Activated B cell treated with CpG ODN at 0.5 μM for 24 hours (primary cell): ENCODE measurements around the gene BBIP1. TPM values are rescaled to one million over a fixed set of nuclear protein-coding genes. Genes with fewer than 3 reads are reported as not detected.

ENCODE experiments used
- ATAC-seq: fragments of 200-7000 bp; cut with Tn5 transposase; one replicate; pipeline ENCODE4 v1.10.0; 2021; ENCODE audit warnings: low read depth, mild to moderate bottlenecking, moderate library complexity
- CTCF ChIA-PET: fragments of 350-600 bp; sonication (Branson Sonifier 250); formaldehyde crosslinking; loops from one replicate; lab custom pipeline; 2021; ENCODE audit warnings: antibody characterized with exemption; lab: Charles Lee
- POLR2A ChIA-PET: fragments of 350-600 bp; sonication (Branson Sonifier 250); formaldehyde crosslinking; loops from one replicate; lab custom pipeline; 2021; ENCODE audit warnings: antibody characterized with exemption; lab: Charles Lee
- DNase-seq: peaks from one replicate; pipeline ENCODE4 v3.0.0; 2022
- H3K27ac Mint-ChIP-seq: one replicate; pipeline ENCODE4 v1.8.0; 2020; ENCODE audit warnings: mixed read lengths
- H3K27me3 Mint-ChIP-seq: one replicate; pipeline ENCODE4 v1.8.0; 2021; ENCODE audit warnings: mixed read lengths
- H3K36me3 Mint-ChIP-seq: one replicate; pipeline ENCODE4 v1.8.0; 2021; ENCODE audit warnings: low read depth, mixed read lengths
- H3K4me1 Mint-ChIP-seq: one replicate; pipeline ENCODE4 v1.8.0; 2021; ENCODE audit warnings: mixed read lengths
- H3K4me3 Mint-ChIP-seq: one replicate; pipeline ENCODE4 v1.8.0; 2020; ENCODE audit warnings: mild to moderate bottlenecking, mixed read lengths
- H3K9me3 Mint-ChIP-seq: one replicate; pipeline ENCODE4 v1.8.0; 2020; ENCODE audit warnings: mixed read lengths
- CTCF ChIP-seq: fragments of 200-600 bp; IDR thresholded peaks from one replicate; pipeline ENCODE4 v1.8.0; 2022; ENCODE audit warnings: antibody characterized with exemption, mild to moderate bottlenecking
- intact Hi-C: fragments of 100-400 bp; cut with micrococcal nuclease; formaldehyde crosslinking; loops from one replicate; pipeline ENCODE4 v1.15.1; 2024
- total RNA-seq: library from RNA; stranded (reverse); gene quantifications from 2 replicates; pipeline ENCODE4 v1.2.3, GENCODE V29; 2022

Gene BBIP1
- total RNA-seq, 1 donor from 2014 or later: 29.0 TPM

- Mint-ChIP-seq H3K27ac (no peak overlapping the region), H3K36me3 (peaks cover 25% of the 10 kb centered on the region), H3K4me1 (peaks cover 69% of the 10 kb centered on the region), H3K9me3 (no peaks in the 10 kb centered on the region), H3K27me3 (no peaks in the 10 kb centered on the region), H3K4me3 (no peak overlapping the region)
- ATAC-seq: no peak
- ChIA-PET CTCF (no interaction called here), POLR2A (no interaction called here)
- TF ChIP-seq CTCF: no peak
- intact Hi-C loops: loop anchor here (1.0 kb wide), 1 partner anchor 9 kb away; no protein-coding TSS in a partner anchor
- DNase-seq: no peak
Observed at GRCh38 chr10:110964681-110965080, 45.7 kb upstream of the BBIP1 start.

- TF ChIP-seq CTCF: no peak
- peaks cover 24% of the 10 kb centered on the region for H3K36me3 Mint-ChIP-seq
- peaks cover 73% of the 10 kb centered on the region for H3K4me1 Mint-ChIP-seq
- H3K4me3 Mint-ChIP-seq: no peak overlapping the region
- CTCF ChIA-PET: no interaction called here
- ATAC-seq (no peak), DNase-seq (no peak)
- no peaks in the 10 kb centered on the region for H3K27me3 Mint-ChIP-seq
- H3K27ac Mint-ChIP-seq: no peak overlapping the region
- POLR2A ChIA-PET: interaction anchor here (1.7 kb wide), 1 partner anchor 44 kb away, joined by 7 read pairs; the partner anchor contains the start of genes BBIP1 and SHOC2
- intact Hi-C loops: no loop called here
- no peaks in the 10 kb centered on the region for H3K9me3 Mint-ChIP-seq
Observed at GRCh38 chr10:110963162-110963561, 44.2 kb upstream of the BBIP1 start.

- ATAC-seq: no peak
- H3K27me3 Mint-ChIP-seq: no peaks in the 10 kb centered on the region
- H3K4me3 Mint-ChIP-seq: no peak overlapping the region
- intact Hi-C loops: no loop called here
- CTCF ChIA-PET: no interaction called here
- POLR2A ChIA-PET: interaction anchor here (0.6 kb wide), 2 partner anchors 13 to 23 kb away, joined by 3 read pairs; no protein-coding TSS in a partner anchor
- no peak overlapping the region for H3K27ac Mint-ChIP-seq
- peaks cover 75% of the 10 kb centered on the region for H3K4me1 Mint-ChIP-seq
- H3K9me3 Mint-ChIP-seq: no peaks in the 10 kb centered on the region
- no peak for DNase-seq
- TF ChIP-seq CTCF: no peak
- peaks cover 22% of the 10 kb centered on the region for H3K36me3 Mint-ChIP-seq
Observed at GRCh38 chr10:110962443-110962842, 43.5 kb upstream of the BBIP1 start.

GRCh38 chr10:110960333-110960712 lies 41.3 kb upstream of the BBIP1 start:
- intact Hi-C loops: no loop called here
- ChIA-PET CTCF (no interaction called here), POLR2A (no interaction called here)
- no peak overlapping the region for H3K4me3 Mint-ChIP-seq
- no peaks in the 10 kb centered on the region for H3K9me3 Mint-ChIP-seq
- peaks cover 78% of the 10 kb centered on the region for H3K4me1 Mint-ChIP-seq
- no peaks in the 10 kb centered on the region for H3K27me3 Mint-ChIP-seq
- ATAC-seq (no peak), DNase-seq (no peak)
- no peak for TF ChIP-seq CTCF
- no peak overlapping the region for H3K27ac Mint-ChIP-seq
- H3K36me3 Mint-ChIP-seq: peaks cover 27% of the 10 kb centered on the region

- intact Hi-C loops: loop anchor here (5.0 kb wide), 1 partner anchor 37 kb away; no protein-coding TSS in a partner anchor
- ATAC-seq (no peak), DNase-seq (no peak)
- Mint-ChIP-seq H3K4me3 (no peak overlapping the region), H3K27me3 (no peaks in the 10 kb centered on the region), H3K4me1 (peaks cover 82% of the 10 kb centered on the region), H3K9me3 (no peaks in the 10 kb centered on the region), H3K36me3 (peaks cover 30% of the 10 kb centered on the region), H3K27ac (no peak overlapping the region)
- no peak for TF ChIP-seq CTCF
- ChIA-PET CTCF (no interaction called here), POLR2A (no interaction called here)
Observed at GRCh38 chr10:110959379-110960332, 40.7 kb upstream of the BBIP1 start.
